Thoracic aorta (tissue), 2 donors: ENCODE measurements around the gene PLOD1. TPM values are rescaled to one million over a fixed set of nuclear protein-coding genes. Genes with fewer than 3 reads are reported as not detected.

ENCODE experiments used
- ATAC-seq: fragments of 150-250 bp; one replicate; pipeline ENCODE4 v1.8.0; 2017; ENCODE audit warnings: low read depth; ENCODE audit not compliant: insufficient number of reproducible peaks, low FRiP score
- DNase-seq: peaks from one replicate; pipeline ENCODE4 v3.0.0-alpha.2; 2020; ENCODE audit warnings: low spot score
- H3K27ac ChIP-seq, 2 donors: fragments of 200-600 bp; sonication (generic); 1 replicate in 1 of 2; 2 replicates in 1 of 2; pipeline ENCODE4 v1.5.1; 2016; ENCODE audit warnings: mild to moderate bottlenecking in 2 of 2, moderate library complexity in 2 of 2
- H3K27me3 ChIP-seq: fragments of 200-600 bp; sonication (generic); replicated peaks from 2 replicates; pipeline ENCODE4 v1.6.0; 2016; ENCODE audit warnings: mild to moderate bottlenecking; ENCODE audit not compliant: insufficient read depth
- H3K36me3 ChIP-seq: fragments of 200-600 bp; sonication (generic); one replicate; pipeline ENCODE4 v1.5.1; 2016
- H3K4me1 ChIP-seq, 2 donors: fragments of 200-600 bp; sonication (generic); 1 replicate in 1 of 2; 2 replicates in 1 of 2; pipeline versions ENCODE4 v1.5.1 to v1.6.0; 2016; ENCODE audit warnings: low read depth in 2 of 2, mild to moderate bottlenecking in 1 of 2; ENCODE audit not compliant: control insufficient read depth in 1 of 2
- H3K4me3 ChIP-seq: fragments of 200-600 bp; sonication (generic); 2 replicates; pipeline ENCODE4 v1.5.1; 2016; ENCODE audit warnings: mild to moderate bottlenecking
- H3K9me3 ChIP-seq: fragments of 200-600 bp; sonication (generic); 2 replicates; pipeline ENCODE4 v1.5.1; 2016
- CTCF ChIP-seq: fragments of 200-600 bp; sonication (generic); IDR thresholded peaks from one replicate; pipeline ENCODE4 v1.5.1; 2019; ENCODE audit warnings: antibody characterized with exemption
- total RNA-seq, 2 donors: library from RNA; depleted of rRNA; stranded (reverse); fragments of >200 nt; gene quantifications; one replicate each; pipeline versions ENCODE4 v1.1.0 to v1.2.3, GENCODE V29; 2016

PLOD1 gene
- total RNA-seq, 2 donors from 2014 or later, result 71.3 to 123 TPM

- ATAC-seq (no peak), DNase-seq (no peak)
- Histone ChIP-seq H3K9me3 (no peaks in the 10 kb centered on the region), H3K4me1 (peaks cover 11 to 25% of the 10 kb centered on the region in 2 donors), H3K27me3 (no peaks in the 10 kb centered on the region), H3K4me3 (no peak overlapping the region), H3K36me3 (peaks cover 25% of the 10 kb centered on the region), H3K27ac (no peak overlapping the region)
- TF ChIP-seq CTCF, result no peak
These were observed 43.1 kb downstream of the PLOD1 start for GRCh38 chr1:11977625-11978024.

- TF ChIP-seq CTCF, result no peak
- H3K36me3 ChIP-seq, result peaks cover 28% of the 10 kb centered on the region
- H3K27ac ChIP-seq, result no peak overlapping the region
- H3K4me3 ChIP-seq, result no peak overlapping the region
- DNase-seq (no peak), ATAC-seq (no peak)
- peaks cover 11 to 25% of the 10 kb centered on the region in 2 donors for H3K4me1 ChIP-seq
- no peaks in the 10 kb centered on the region for H3K9me3 ChIP-seq
- no peaks in the 10 kb centered on the region for H3K27me3 ChIP-seq
These were observed 43.8 kb downstream of the PLOD1 start for GRCh38 chr1:11978301-11978700.

GRCh38 chr1:11979028-11979850 is 44.7 kb downstream of the PLOD1 start:
- Histone ChIP-seq H3K4me3 (peak overlapping the region; percentile 98), H3K27ac (peak overlapping the region; percentile 91 to 92), H3K9me3 (no peaks in the 10 kb centered on the region), H3K36me3 (peaks cover 26% of the 10 kb centered on the region), H3K27me3 (no peaks in the 10 kb centered on the region), H3K4me1 (peaks cover 11 to 25% of the 10 kb centered on the region in 2 donors)
- no peak for TF ChIP-seq CTCF
- DNase-seq (peak; percentile 9), ATAC-seq (no peak)

GRCh38 chr1:11979851-11980675 is 45.5 kb downstream of the PLOD1 start, which contains the start of gene MFN2:
TSS of gene MFN2 (plus strand) at chr1:11980444. CDS start at chr1:11989169, 8,725 bp downstream.
- ATAC-seq, result peak; percentile 97
- Histone ChIP-seq H3K27ac (peak within 1 kb of the TSS; percentile 91 to 92), H3K36me3 (peaks cover 26% of the 10 kb centered on the region), H3K9me3 (no peaks in the 10 kb centered on the region), H3K4me1 (peaks cover 11 to 25% of the 10 kb centered on the region in 2 donors), H3K4me3 (peak within 1 kb of the TSS; percentile 98), H3K27me3 (no peaks in the 10 kb centered on the region)
- TF ChIP-seq CTCF, result no peak
- DNase-seq, result peak; percentile 88

DNA sequence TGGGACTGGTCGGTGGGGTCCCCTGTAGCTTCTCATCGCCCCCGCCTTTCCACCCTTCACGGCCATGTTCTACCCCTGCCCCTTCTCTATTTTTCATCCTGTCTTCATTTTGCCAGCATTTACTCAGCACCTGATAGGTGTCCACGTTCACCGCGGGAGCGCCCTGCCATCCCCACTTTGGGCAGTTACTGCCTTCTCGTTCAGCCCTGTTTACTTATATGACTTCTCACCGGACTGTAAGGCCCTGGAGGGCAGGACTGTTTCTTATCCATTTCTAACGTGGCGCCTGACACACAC is 46.1 kb downstream of the PLOD1 start:
- no peak for DNase-seq
- no peaks in the 10 kb centered on the region for H3K9me3 ChIP-seq
- TF ChIP-seq CTCF, result no peak
- no peaks in the 10 kb centered on the region for H3K27me3 ChIP-seq
- ATAC-seq, result no peak
- H3K4me3 ChIP-seq, result peak overlapping the region; percentile 98
- peaks cover 23% of the 10 kb centered on the region for H3K36me3 ChIP-seq
- peaks cover 11 to 25% of the 10 kb centered on the region in 2 donors for H3K4me1 ChIP-seq
- peak overlapping the region; percentile 91 to 92 for H3K27ac ChIP-seq
